Measurements from ENCODE around the gene INSL3.
A peak's percentile ranks its signal among the peaks of the same experiment; 100 is the strongest.

Gene INSL3

GRCh38 chr19:17847538-17848366 is 26.4 kb upstream of the INSL3 start, which contains the start of gene JAK3:
Gene JAK3, minus strand, starts transcription at chr19:17847982. Its CDS starts 3,565 bp downstream, at chr19:17844417.
- DNase-seq (ENCODE audit: low read depth in 2 of 2, low spot score in 1 of 2): peak; percentile 65 to 78

- DNase-seq (ENCODE audit: low read depth in 2 of 2, low spot score in 1 of 2): peak in 1 of 2 donors; percentile 26
Measured at GRCh38 chr19:17846146-17846545, 24.8 kb upstream of the INSL3 start.

DNA sequence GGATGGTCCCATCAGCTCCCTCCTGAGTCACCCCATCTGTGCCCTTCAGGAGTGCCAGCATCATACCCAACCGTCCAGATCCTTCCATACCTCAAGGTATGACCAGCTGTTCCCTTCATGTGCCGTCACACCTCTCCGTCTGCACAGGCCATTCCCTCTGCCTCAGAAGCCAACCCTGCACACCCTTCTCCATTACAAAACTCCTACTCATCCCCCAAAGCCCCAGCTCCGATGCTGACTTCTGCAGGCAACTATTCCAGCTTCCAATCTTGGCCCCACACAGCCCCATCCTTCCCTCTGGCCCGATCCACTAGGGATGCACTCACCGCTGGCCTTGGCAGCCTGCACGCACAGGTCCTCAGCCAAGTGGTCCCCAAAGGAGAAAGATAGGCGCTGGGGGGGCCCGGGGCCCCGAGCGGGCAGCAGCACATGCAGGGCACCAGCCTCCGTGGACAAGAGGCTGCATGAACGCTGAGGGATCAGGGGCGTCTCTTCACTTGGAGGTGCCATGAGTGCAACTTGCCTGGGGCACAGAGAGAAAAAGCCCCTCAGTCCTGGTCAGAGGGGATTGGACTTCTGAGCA is 22.7 kb upstream of the INSL3 start:
- DNase-seq (ENCODE audit: low read depth in 2 of 2, low spot score in 1 of 2): no peak

- no peak for DNase-seq (ENCODE audit: low read depth in 2 of 2, low spot score in 1 of 2)
Measured at GRCh38 chr19:17843292-17843827, 22.0 kb upstream of the INSL3 start.

DNA sequence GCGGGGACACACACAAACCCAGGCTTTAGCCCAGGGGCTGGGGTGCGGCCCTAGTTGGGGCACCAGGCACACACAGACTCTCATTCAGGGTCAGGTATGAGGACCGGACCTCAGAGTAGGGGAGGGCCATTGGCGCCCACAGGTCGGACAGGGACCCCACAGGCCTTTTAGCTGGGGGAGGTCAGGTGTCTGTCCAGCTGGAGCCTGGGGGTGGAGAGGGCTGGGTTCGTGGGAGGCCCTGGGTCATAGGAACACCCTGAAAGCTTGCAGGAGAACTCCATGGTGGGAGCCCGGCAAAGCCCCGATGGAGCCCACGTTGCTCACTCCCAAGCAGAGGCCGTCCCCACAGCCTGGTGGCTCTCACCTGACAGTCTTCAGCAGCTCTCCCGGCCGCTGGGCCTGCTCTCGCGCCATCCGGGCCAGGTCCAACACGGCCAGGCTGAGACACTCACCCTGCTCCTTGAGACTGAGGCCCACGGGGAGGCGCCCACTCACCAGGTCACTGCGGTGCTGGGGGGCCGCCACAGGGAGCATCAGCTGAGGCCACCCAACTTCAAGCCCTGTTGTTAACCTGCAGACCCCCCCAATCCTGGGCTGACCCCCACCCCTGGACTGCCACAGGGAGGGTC is 21.5 kb upstream of the INSL3 start:
- no peak for DNase-seq (ENCODE audit: low read depth in 2 of 2, low spot score in 1 of 2)

DNA sequence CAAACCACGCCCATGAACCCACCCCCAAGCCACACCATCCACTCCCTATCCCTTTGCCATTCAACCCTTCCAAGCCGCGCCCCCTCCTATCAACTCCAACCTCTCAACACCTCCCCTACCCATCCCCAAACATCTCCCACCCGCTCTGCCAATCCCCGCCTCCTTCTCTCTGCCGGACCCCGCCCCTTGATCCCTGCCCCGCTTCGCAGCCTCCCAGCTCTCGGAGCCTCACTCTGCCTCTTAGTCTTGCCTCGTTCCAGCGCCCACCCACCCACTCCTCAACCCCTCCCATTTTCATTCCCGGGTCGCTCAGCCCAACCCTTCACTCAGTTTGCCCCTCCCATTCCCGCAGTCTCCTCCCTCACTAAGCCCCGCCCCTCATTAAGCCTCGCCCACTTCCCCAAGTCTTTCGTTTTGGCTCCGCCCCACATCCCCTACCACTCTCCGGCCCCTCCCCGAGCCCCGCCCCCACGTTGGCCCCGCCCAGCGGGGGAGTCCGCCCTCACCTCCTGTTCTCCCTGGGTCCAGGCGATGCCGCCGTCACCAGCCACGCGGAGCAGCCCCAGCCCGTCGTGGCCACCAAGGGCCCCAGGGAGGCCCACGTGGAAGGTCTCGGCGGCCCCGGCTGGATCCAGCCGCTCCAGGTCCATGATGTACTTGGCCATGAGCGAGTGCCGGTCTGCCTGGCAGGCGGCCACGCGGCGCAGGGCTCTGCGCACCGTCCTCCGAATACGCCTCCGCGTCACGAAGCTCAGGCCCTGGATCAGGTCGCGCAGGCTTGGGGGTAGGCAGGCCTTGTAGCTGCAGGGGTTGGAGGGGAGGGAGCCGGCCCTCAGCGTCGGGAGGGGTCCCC is 20.7 kb upstream of the INSL3 start:
- DNase-seq (ENCODE audit: low read depth in 2 of 2, low spot score in 1 of 2): peak in 1 of 2 donors; percentile 27

DNA sequence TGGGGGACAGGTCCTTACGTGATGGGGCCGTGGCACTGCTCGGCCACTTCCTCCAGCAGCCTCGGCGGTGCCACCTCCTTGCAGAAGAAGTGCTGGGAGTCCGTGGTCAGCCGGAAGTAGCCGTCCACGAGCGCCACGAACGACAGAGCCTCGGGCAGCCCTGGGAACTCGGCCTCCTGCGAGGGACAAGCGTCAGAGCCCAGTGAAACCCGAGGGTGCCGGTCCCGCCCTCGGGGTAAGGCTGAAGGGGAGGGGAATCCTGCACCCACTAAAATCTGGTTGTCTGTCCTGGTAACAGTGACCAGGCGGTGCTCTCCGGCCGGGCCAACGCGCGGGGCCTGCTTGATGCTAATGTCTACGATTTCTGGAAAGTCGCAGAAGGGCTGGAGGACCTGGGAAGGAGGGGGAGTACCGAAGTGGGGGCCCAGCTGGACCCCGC is 20.1 kb upstream of the INSL3 start:
- no peak for DNase-seq (ENCODE audit: low read depth in 2 of 2, low spot score in 1 of 2)

DNA sequence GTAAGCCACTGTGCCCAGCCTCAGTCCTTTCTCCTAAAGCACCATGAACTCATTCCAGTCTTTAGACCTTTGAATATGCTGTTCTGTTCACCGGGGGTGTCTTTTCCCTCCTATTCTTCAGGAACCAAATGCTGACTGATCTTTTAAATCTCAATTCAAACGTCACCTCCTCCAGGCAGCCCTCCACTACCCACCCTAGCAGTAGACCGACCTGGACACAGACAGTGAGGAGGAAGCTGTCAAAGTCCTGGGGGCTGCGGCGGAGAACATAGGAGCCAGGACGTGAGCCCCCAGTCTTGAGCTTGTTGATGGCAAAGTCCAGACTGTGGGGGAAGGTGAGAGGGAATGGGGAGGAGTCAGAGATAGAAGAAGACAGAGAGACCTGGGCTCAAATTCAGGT is 18.7 kb upstream of the INSL3 start:
- no peak for DNase-seq (ENCODE audit: low read depth in 2 of 2, low spot score in 1 of 2)

DNA sequence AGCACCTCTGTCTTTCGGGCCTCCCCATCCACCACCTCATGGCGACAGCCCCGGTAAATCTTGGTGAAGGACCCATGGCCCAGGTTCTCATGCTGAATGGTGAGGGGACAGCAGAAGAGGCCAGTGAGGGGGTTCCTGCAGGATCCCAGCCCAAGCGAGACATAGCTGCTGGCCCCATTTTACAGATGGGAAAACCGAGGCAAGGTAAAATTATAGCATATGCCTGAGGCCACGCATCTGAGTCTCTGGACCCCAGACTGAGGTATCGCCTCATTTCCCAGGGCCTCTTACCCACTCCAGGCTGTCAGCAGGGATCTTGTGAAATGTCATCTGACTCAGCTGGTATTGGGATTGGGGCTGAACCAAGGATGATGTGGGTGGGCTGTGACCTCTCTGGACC is 16.7 kb upstream of the INSL3 start:
- no peak for DNase-seq (ENCODE audit: low read depth in 2 of 2, low spot score in 1 of 2)

GRCh38 chr19:17836530-17836929 is 15.2 kb upstream of the INSL3 start:
- no peak for DNase-seq (ENCODE audit: low read depth in 2 of 2, low spot score in 1 of 2)

- DNase-seq (ENCODE audit: low read depth in 2 of 2, low spot score in 1 of 2): no peak
Measured at GRCh38 chr19:17835182-17836006, 14.1 kb upstream of the INSL3 start.

- no peak for DNase-seq (ENCODE audit: low read depth in 2 of 2, low spot score in 1 of 2)
Measured at GRCh38 chr19:17834350-17835181, 13.2 kb upstream of the INSL3 start.

DNA sequence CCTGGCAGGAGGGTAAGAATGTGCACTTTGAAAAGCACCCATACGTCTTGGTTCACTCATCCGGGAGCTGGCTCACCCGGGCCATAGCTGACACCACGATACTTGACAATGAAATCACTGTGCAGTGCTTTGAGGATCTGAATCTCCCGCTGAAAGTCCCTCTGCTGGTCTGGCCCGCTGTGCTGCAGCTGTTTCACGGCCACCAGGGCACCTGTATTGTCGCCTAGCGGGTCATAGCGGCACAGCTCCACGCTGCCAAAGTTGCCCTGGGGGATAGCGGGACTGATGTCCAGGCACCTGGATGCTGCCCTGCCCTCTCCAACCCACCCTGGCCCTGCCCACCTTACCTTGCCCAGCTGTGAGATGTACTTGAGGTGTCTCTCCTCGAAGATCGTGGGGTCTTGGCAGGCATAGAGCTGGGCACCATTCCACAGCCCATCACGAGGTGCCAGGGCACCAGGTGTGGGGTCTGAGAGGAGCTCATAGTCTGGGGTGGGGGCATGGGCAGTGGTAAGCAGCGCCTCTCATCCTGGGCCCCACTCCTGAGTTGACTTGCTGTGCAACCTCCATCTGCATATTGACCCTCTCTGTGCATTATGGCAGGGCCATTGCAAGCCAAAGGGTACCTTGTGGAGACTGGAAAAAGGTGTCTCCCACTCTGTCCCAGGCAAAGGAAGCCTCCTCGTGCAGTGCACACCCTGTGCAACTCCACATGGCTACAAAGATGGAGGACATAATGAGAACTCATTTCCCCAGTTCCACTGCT is 11.3 kb upstream of the INSL3 start:
- no peak for DNase-seq (ENCODE audit: low read depth in 2 of 2, low spot score in 1 of 2)

GRCh38 chr19:17831419-17831888 is 10.1 kb upstream of the INSL3 start:
- no peak for DNase-seq (ENCODE audit: low read depth in 2 of 2, low spot score in 1 of 2)

DNA sequence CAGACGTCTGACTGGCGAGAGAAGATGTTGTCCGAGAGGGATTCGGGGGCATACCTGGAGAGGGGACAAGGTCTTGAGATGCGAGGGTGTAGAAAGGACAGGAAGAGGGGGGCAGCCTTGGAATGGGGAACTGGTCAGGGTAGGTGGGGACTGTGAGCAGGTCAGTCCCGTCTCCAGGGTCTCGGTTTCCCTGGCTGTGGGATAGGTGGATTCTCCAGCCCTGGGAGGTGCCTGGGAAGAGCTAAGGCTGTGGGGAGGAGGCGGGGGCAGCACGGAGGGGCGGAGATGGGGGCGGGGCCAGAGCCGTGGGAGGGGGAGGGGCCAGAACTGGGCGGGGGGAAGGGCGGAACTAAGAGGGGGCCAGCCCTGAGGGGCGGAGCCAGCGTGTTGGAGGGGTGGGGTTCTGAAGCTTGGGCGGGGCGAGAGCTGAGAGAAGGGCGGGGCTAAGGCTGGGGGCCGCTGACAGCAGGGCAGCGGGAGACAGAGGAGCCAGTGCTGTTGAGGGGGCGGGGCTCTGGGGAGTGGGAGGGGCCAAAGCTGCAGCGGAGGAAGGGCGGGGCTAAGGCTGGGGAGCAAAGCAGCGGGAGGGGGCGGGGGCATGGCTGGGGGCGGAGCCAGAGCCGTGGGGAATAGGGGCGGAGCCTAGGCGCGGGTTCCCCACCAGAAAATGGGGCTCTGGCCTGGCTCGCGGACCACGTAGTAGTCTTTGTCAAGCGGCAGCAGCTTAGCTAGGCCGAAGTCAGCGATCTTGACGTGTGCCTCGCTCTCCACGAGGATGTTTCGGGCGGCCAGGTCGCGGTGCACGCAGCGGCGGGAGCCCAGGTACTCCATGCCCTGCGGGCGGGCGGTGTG is 9.5 kb upstream of the INSL3 start:
- DNase-seq (ENCODE audit: low read depth in 2 of 2, low spot score in 1 of 2): no peak

DNA sequence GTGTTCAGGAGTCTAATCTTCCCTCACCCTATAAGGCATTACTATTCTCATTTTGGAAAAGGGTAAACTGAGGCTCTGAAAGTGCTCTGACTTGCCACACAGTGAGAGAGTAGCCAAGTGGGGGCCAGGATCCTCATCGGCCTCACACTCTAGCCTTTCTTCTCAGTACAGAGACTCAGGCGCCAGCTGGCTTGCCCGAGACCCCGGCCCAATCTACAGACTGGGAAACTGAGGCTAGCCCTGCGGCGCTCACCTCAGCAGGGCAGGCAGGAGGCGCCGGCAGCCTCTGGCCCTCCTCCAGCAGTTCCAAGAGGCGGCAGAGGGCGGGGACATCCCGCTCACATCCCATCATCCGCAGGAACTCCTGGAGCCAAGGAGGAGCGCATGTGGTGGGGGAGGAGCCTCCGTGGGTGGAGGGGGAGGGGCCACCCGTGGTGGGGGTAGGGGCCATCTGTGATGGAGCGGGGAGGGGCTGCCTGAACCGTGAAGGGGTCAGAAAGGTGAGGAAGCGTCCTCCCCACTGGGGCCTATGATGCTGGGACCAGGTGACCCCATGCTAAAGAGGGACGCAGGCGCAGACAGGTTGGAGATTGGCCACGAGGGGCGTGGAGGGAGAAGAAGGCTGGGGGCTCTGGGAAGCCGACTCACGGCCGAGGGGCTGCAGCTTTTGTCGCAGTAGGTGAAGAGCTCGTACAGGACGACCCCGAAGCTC is 8.7 kb upstream of the INSL3 start:
- DNase-seq (ENCODE audit: low read depth in 2 of 2, low spot score in 1 of 2): no peak
